ENCODE data around the gene HNRNPAB.

- TF ChIP-seq, protein P1, sequence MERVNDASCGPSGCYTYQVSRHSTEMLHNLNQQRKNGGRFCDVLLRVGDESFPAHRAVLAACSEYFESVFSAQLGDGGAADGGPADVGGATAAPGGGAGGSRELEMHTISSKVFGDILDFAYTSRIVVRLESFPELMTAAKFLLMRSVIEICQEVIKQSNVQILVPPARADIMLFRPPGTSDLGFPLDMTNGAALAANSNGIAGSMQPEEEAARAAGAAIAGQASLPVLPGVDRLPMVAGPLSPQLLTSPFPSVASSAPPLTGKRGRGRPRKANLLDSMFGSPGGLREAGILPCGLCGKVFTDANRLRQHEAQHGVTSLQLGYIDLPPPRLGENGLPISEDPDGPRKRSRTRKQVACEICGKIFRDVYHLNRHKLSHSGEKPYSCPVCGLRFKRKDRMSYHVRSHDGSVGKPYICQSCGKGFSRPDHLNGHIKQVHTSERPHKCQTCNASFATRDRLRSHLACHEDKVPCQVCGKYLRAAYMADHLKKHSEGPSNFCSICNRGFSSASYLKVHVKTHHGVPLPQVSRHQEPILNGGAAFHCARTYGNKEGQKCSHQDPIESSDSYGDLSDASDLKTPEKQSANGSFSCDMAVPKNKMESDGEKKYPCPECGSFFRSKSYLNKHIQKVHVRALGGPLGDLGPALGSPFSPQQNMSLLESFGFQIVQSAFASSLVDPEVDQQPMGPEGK (CRISPR knock-in tag; IDR thresholded peaks at IDR 0.05; ENCODE audit: borderline replicate concordance) = no peak
- TF ChIP-seq PPARA (CRISPR knock-in tag; IDR thresholded peaks at IDR 0.05; ENCODE audit: borderline replicate concordance) (no peak), POU6F1 (CRISPR knock-in tag; IDR thresholded peaks at IDR 0.05; ENCODE audit: borderline replicate concordance, low read depth) (no peak), ARNTL (CRISPR knock-in tag; IDR thresholded peaks at IDR 0.05; ENCODE audit: borderline replicate concordance, low read depth) (no peak), ZNF565 (CRISPR knock-in tag; conservative IDR thresholded peaks at IDR 0.05; ENCODE audit: low read depth) (no peak), ZFP3 (CRISPR knock-in tag; IDR thresholded peaks at IDR 0.05) (no peak), GLIS3 (CRISPR knock-in tag; IDR thresholded peaks at IDR 0.05) (no peak), ZFP30 (CRISPR knock-in tag; IDR thresholded peaks at IDR 0.05) (no peak), RARB (CRISPR knock-in tag; IDR thresholded peaks at IDR 0.05) (no peak), CSRNP3 (CRISPR knock-in tag; IDR thresholded peaks at IDR 0.05) (no peak), ZC3H10 (CRISPR knock-in tag; IDR thresholded peaks at IDR 0.05) (no peak), BACH2 (CRISPR knock-in tag; IDR thresholded peaks at IDR 0.05; ENCODE audit: borderline replicate concordance) (no peak), OSR1 (CRISPR knock-in tag; IDR thresholded peaks at IDR 0.05) (no peak), SNAI2 (CRISPR knock-in tag; IDR thresholded peaks at IDR 0.05) (no peak)
Measured at GRCh38 chr5:178234121-178234749, 29.9 kb downstream of the HNRNPAB start.
